ENCODE measurements around the gene RUFY4.

The RUFY4 gene

GRCh38 chr2:218063896-218064295 is 5.2 kb upstream of the RUFY4 start:
- DNase-seq: no peak

- DNase-seq: no peak
Observed at GRCh38 chr2:218065239-218066006, 3.6 kb upstream of the RUFY4 start.

- no peak for DNase-seq
Observed at GRCh38 chr2:218066926-218067515, 2.0 kb upstream of the RUFY4 start.

GRCh38 chr2:218067523-218067922 is 1.5 kb upstream of the RUFY4 start:
- no peak for DNase-seq

- DNase-seq: no peak
Observed at GRCh38 chr2:218069606-218070300, 700 bp downstream of the RUFY4 start.

- DNase-seq: no peak
Observed at GRCh38 chr2:218070587-218070986, 1.5 kb downstream of the RUFY4 start.

- DNase-seq: no peak
Observed at GRCh38 chr2:218071218-218071937, 2.3 kb downstream of the RUFY4 start.

- no peak for DNase-seq
Observed at GRCh38 chr2:218072002-218072401, 2.9 kb downstream of the RUFY4 start.

GRCh38 chr2:218072478-218073024 is 3.5 kb downstream of the RUFY4 start:
- no peak for DNase-seq

- DNase-seq: no peak
Observed at GRCh38 chr2:218073185-218073584, 4.1 kb downstream of the RUFY4 start.

GRCh38 chr2:218074031-218074430 is 5.0 kb downstream of the RUFY4 start:
- peak; percentile 31 for DNase-seq

- DNase-seq: no peak
Observed at GRCh38 chr2:218075975-218076811, 7.1 kb downstream of the RUFY4 start.

- DNase-seq: no peak
Observed at GRCh38 chr2:218077464-218078216, 8.6 kb downstream of the RUFY4 start.

GRCh38 chr2:218079943-218080913 is 11.2 kb downstream of the RUFY4 start:
- no peak for DNase-seq

- no peak for DNase-seq
Observed at GRCh38 chr2:218081063-218081462, 12.0 kb downstream of the RUFY4 start.

- DNase-seq: no peak
Observed at GRCh38 chr2:218081695-218082094, 12.6 kb downstream of the RUFY4 start.

- DNase-seq: no peak
Observed at GRCh38 chr2:218082586-218083351, 13.7 kb downstream of the RUFY4 start.

GRCh38 chr2:218083352-218083676 is 14.3 kb downstream of the RUFY4 start:
- no peak for DNase-seq

GRCh38 chr2:218086478-218086877 is 17.4 kb downstream of the RUFY4 start:
- DNase-seq: no peak

All from activated CD4-positive, alpha-beta T cell treated with anti-CD3 and anti-CD28 coated beads, Interleukin-10, Interleukin-2, amounts not matched to agents 100 ng/mL and 50 ng/mL, durations not matched to agents 16 hours and 8 hours (primary cell).